SK-N-SH (cell line): ENCODE data around the gene THPO. TPM values are rescaled to one million over a fixed set of nuclear protein-coding genes. Genes with fewer than 3 reads are reported as not detected.

ENCODE experiments used
- CHD2 ChIP-seq: fragments of 150-350 bp; IDR thresholded peaks from 2 replicates; pipeline ENCODE4 v1.6.1; 2018; ENCODE audit warnings: low read length; ENCODE audit not compliant: partially characterized antibody
- CTCF ChIP-seq: fragments of 200-600 bp; sonication (generic); IDR thresholded peaks from 2 replicates; pipeline ENCODE4 v1.6.1; 2017; ENCODE audit warnings: antibody characterized with exemption, mild to moderate bottlenecking, moderate library complexity
- ELF1 ChIP-seq: IDR thresholded peaks from 2 replicates; pipeline ENCODE4 v1.4.0; 2012
- EZH2phosphoT487 ChIP-seq: fragments of 200-600 bp; sonication (generic); IDR thresholded peaks from 2 replicates; pipeline ENCODE4 v1.6.1; 2017; ENCODE audit warnings: low read depth, mixed run types, mild to moderate bottlenecking, antibody characterized with exemption, moderate library complexity, borderline replicate concordance
- FOSL2 ChIP-seq: IDR thresholded peaks from 2 replicates; pipeline ENCODE4 v1.4.0; 2012; ENCODE audit warnings: low read depth, mild to moderate bottlenecking, moderate library complexity, borderline replicate concordance
- FOXJ3 ChIP-seq: sonication (generic); formaldehyde crosslinking; IDR thresholded peaks from 2 replicates; pipeline ENCODE4 v1.5.1; 2020; ENCODE audit warnings: mild to moderate bottlenecking, missing genetic modification reagents
- FOXM1 ChIP-seq: IDR thresholded peaks from 2 replicates; pipeline ENCODE4 v1.4.0; 2012; ENCODE audit warnings: low read depth, mild to moderate bottlenecking
- GABPA ChIP-seq: IDR thresholded peaks from 2 replicates; pipeline ENCODE4 v1.4.0; 2012; ENCODE audit warnings: low read depth, mild to moderate bottlenecking
- GATA2 ChIP-seq: sonication (generic); formaldehyde crosslinking; IDR thresholded peaks from 2 replicates; pipeline ENCODE4 v1.5.0; 2020; ENCODE audit warnings: mild to moderate bottlenecking, missing genetic modification reagents
- IRF3 ChIP-seq: fragments of 150-350 bp; IDR thresholded peaks from 2 replicates; pipeline ENCODE4 v1.6.1; 2016; ENCODE audit warnings: mild to moderate bottlenecking, low read depth, low read length
- JUND ChIP-seq: IDR thresholded peaks from 2 replicates; pipeline ENCODE4 v1.4.0; 2012
- MAX ChIP-seq: IDR thresholded peaks from 2 replicates; pipeline ENCODE4 v1.4.0; 2012; ENCODE audit warnings: low read depth
- MEF2A ChIP-seq: IDR thresholded peaks from 2 replicates; pipeline ENCODE4 v1.4.0; 2012; ENCODE audit warnings: low read depth, borderline replicate concordance
- MXI1 ChIP-seq: IDR thresholded peaks from 2 replicates; pipeline ENCODE4 v1.6.1; 2012; ENCODE audit warnings: mild to moderate bottlenecking, low read depth, low read length, improper control_type of control experiment
- NFIC ChIP-seq: IDR thresholded peaks from 2 replicates; pipeline ENCODE4 v1.4.0; 2012; ENCODE audit warnings: borderline replicate concordance
- NRF1 ChIP-seq: IDR thresholded peaks from 2 replicates; pipeline ENCODE4 v1.6.1; 2012; ENCODE audit warnings: low read depth, mild to moderate bottlenecking, low read length
- PBX3 ChIP-seq: IDR thresholded peaks from 2 replicates; pipeline ENCODE4; 2012
- POLR2AphosphoS5 ChIP-seq: IDR thresholded peaks from 2 replicates; pipeline ENCODE4 v1.6.1; 2012; ENCODE audit warnings: low read depth, low read length
- RAD21 ChIP-seq: IDR thresholded peaks from 2 replicates; pipeline ENCODE4 v1.6.1; 2012; ENCODE audit warnings: mild to moderate bottlenecking, low read length
- RCOR1 ChIP-seq: fragments of 150-350 bp; IDR thresholded peaks from 2 replicates; pipeline ENCODE4 v1.6.1; 2017; ENCODE audit warnings: antibody characterized with exemption, low read length
- RXRA ChIP-seq: IDR thresholded peaks from 2 replicates; pipeline ENCODE4 v1.4.0; 2012; ENCODE audit warnings: low read depth, mild to moderate bottlenecking, borderline replicate concordance
- SIN3A ChIP-seq: IDR thresholded peaks from 2 replicates; pipeline ENCODE4 v1.6.1; 2012; ENCODE audit warnings: low read depth, mild to moderate bottlenecking, low read length, moderate library complexity, borderline replicate concordance
- SMC3 ChIP-seq: IDR thresholded peaks from 2 replicates; pipeline ENCODE4 v1.6.1; 2012; ENCODE audit warnings: low read depth, low read length, improper control_type of control experiment
- TAF1 ChIP-seq: IDR thresholded peaks from 2 replicates; pipeline ENCODE4 v1.6.1; 2012; ENCODE audit warnings: low read depth, mild to moderate bottlenecking, low read length, moderate library complexity, borderline replicate concordance
- TCF12 ChIP-seq: IDR thresholded peaks from 2 replicates; pipeline ENCODE4 v1.4.0; 2012
- TEAD4 ChIP-seq: IDR thresholded peaks from 2 replicates; pipeline ENCODE4 v1.4.0; 2012; ENCODE audit warnings: mild to moderate bottlenecking, borderline replicate concordance; ENCODE audit not compliant: insufficient read depth
- USF1 ChIP-seq: IDR thresholded peaks from 2 replicates; pipeline ENCODE4 v1.4.0; 2012; ENCODE audit warnings: low read depth, borderline replicate concordance
- ZBTB33 ChIP-seq: IDR thresholded peaks from 2 replicates; pipeline ENCODE4 v1.4.0; 2012; ENCODE audit warnings: low read depth, borderline replicate concordance
- polyA plus RNA-seq, 3 experiments: library from polyadenylated mRNA; depleted of rRNA; stranded (reverse); fragments of >200 nt; gene quantifications; 2 replicates each; pipeline ENCODE4 v1.2.3, GENCODE V29; 2012

Gene THPO
- polyA plus RNA-seq, 1 of the 3 experiments (the other 2 are of a cell fraction): 0.07 TPM

GRCh38 chr3:184371570-184372018 is 6.4 kb downstream of the THPO start (continued):
- peak; percentile 31; the same call in 1 of the 2 replicates for TF ChIP-seq PBX3
- 0 out of 2 replicates have a peak, but pooled peaks have one; percentile 26 for TF ChIP-seq RCOR1
- peak; percentile 92 for TF ChIP-seq CTCF
- no peak; the same call in 1 of the 2 replicates for TF ChIP-seq NFIC
- TF ChIP-seq JUND: no peak
- TF ChIP-seq SMC3: peak; percentile 98
- no peak for TF ChIP-seq USF1
- TF ChIP-seq RAD21: peak; percentile 97
- no peak for TF ChIP-seq ZBTB33
- no peak for TF ChIP-seq TEAD4
- 0 out of 2 replicates have a peak, but pooled peaks have one; percentile 6 for TF ChIP-seq NRF1
- TF ChIP-seq EZH2phosphoT487: no peak
- TF ChIP-seq IRF3: no peak
- peak; percentile 54 for TF ChIP-seq CHD2
- TF ChIP-seq TCF12: no peak; the same call in 1 of the 2 replicates
- TF ChIP-seq POLR2AphosphoS5: no peak; the same call in 1 of the 2 replicates
- TF ChIP-seq ELF1: no peak
- TF ChIP-seq FOXJ3 (CRISPR knock-in tag): no peak
- peak; percentile 2; the same call in 1 of the 2 replicates for TF ChIP-seq FOSL2
- TF ChIP-seq TAF1: no peak
- no peak for TF ChIP-seq GABPA
- no peak for TF ChIP-seq GATA2 (CRISPR knock-in tag)
- TF ChIP-seq MXI1: 0 out of 2 replicates have a peak, but pooled peaks have one; percentile 47
- TF ChIP-seq MEF2A: no peak
- 0 out of 2 replicates have a peak, but pooled peaks have one; percentile 52 for TF ChIP-seq SIN3A
- TF ChIP-seq RXRA: no peak
- TF ChIP-seq MAX: peak; percentile 47; the same call in 1 of the 2 replicates
- TF ChIP-seq FOXM1: no peak
- TF ChIP-seq, all 33 proteins: peak for 11
